Activated CD4-positive, alpha-beta T cell treated with anti-CD3 and anti-CD28 coated beads, Interleukin-2, amount 50 U/mL, for 4 hours (primary cell): ENCODE measurements around the gene MIAT.

Experiments used
- DNase-seq, 2 experiments: peaks; one replicate each; pipeline ENCODE4 v3.0.0-alpha.2; 2020

The MIAT gene

GRCh38 chr22:26632422-26633155 lies 24.8 kb upstream of the MIAT start:
- DNase-seq, result no peak

- no peak for DNase-seq
These were observed 23.2 kb upstream of the MIAT start for GRCh38 chr22:26634189-26634588.

GRCh38 chr22:26635117-26635516 lies 22.3 kb upstream of the MIAT start:
- no peak for DNase-seq

- DNase-seq, result no peak
These were observed 21.1 kb upstream of the MIAT start for GRCh38 chr22:26636296-26636695.

- peak; percentile 68 to 70 for DNase-seq
These were observed 14.6 kb upstream of the MIAT start for GRCh38 chr22:26642465-26643417.

GRCh38 chr22:26643418-26644100 lies 13.8 kb upstream of the MIAT start:
- DNase-seq, result no peak

GRCh38 chr22:26646158-26646557 lies 11.2 kb upstream of the MIAT start:
- DNase-seq, result no peak

- DNase-seq, result no peak
These were observed 9.3 kb upstream of the MIAT start for GRCh38 chr22:26648011-26648497.

GRCh38 chr22:26648528-26649388 lies 8.6 kb upstream of the MIAT start:
- no peak for DNase-seq

GRCh38 chr22:26650722-26651421 lies 6.5 kb upstream of the MIAT start:
- DNase-seq, result no peak

GRCh38 chr22:26651815-26652214 lies 5.6 kb upstream of the MIAT start:
- no peak for DNase-seq

GRCh38 chr22:26658161-26658560 lies 773 bp downstream of the MIAT start:
- DNase-seq, result no peak

GRCh38 chr22:26658671-26659478 lies 1.5 kb downstream of the MIAT start:
- DNase-seq, result peak; percentile 84 to 85

GRCh38 chr22:26660356-26660755 lies 3.0 kb downstream of the MIAT start:
- no peak for DNase-seq

GRCh38 chr22:26660961-26661578 lies 3.7 kb downstream of the MIAT start:
- no peak for DNase-seq

- no peak for DNase-seq
These were observed 4.8 kb downstream of the MIAT start for GRCh38 chr22:26662160-26662559.

GRCh38 chr22:26663374-26663923 lies 6.1 kb downstream of the MIAT start:
- no peak for DNase-seq

- DNase-seq, result no peak
These were observed 8.4 kb downstream of the MIAT start for GRCh38 chr22:26665813-26666231.

GRCh38 chr22:26667140-26667539 lies 9.8 kb downstream of the MIAT start:
- DNase-seq, result no peak

GRCh38 chr22:26669060-26669481 lies 11.7 kb downstream of the MIAT start:
- DNase-seq, result no peak
